Tibial nerve (tissue), 4 donors: ENCODE results near the gene CASS4. TPM values are rescaled to one million over a fixed set of nuclear protein-coding genes. Genes with fewer than 3 reads are reported as not detected.

ENCODE experiments used
- DNase-seq, 2 donors: peaks; one replicate each; pipeline ENCODE4 v3.0.0-alpha.2; 2019; ENCODE audit warnings: low spot score in 2 of 2
- H3K27ac ChIP-seq, 4 donors: fragments of 200-600 bp; sonication (generic) in 3 of 4; one replicate each; pipeline ENCODE4 v1.5.1; 2017 to 2019; ENCODE audit warnings: mild to moderate bottlenecking in 1 of 4
- H3K27me3 ChIP-seq, 2 donors: fragments of 200-600 bp; sonication (generic) in 1 of 2; one replicate each; pipeline versions ENCODE4 v1.5.1 to v1.6.0; 2017 to 2019
- H3K36me3 ChIP-seq, 3 donors: fragments of 200-600 bp; sonication (generic); one replicate each; pipeline ENCODE4 v1.5.1; 2018 to 2019
- H3K4me1 ChIP-seq, 4 donors: fragments of 200-600 bp; sonication (generic) in 3 of 4; one replicate each; pipeline ENCODE4 v1.5.1; 2017 to 2019
- H3K4me3 ChIP-seq, 4 donors: fragments of 200-600 bp; sonication (generic) in 3 of 4; one replicate each; pipeline ENCODE4 v1.5.1; 2017 to 2019; ENCODE audit warnings: mild to moderate bottlenecking in 1 of 4, moderate library complexity in 1 of 4
- H3K9me3 ChIP-seq, 4 donors: fragments of 200-600 bp; sonication (generic) in 3 of 4; one replicate each; pipeline ENCODE4 v1.5.1; 2017 to 2019
- EP300 ChIP-seq, 2 donors: sonication (generic); formaldehyde crosslinking; IDR thresholded peaks; one replicate each; pipeline ENCODE4 v1.6.1; 2017; ENCODE audit warnings: antibody characterized with exemption in 2 of 2, mild to moderate bottlenecking in 1 of 2
- POLR2A ChIP-seq, 2 donors: fragments of 450-650 bp; IDR thresholded peaks; one replicate each; pipeline ENCODE4 v1.6.1; 2017; ENCODE audit warnings: antibody characterized with exemption in 2 of 2, mild to moderate bottlenecking in 2 of 2, moderate library complexity in 2 of 2
- WGBS, 2 donors: methylation state at CpG; one replicate each; pipeline ENCODE4 v1.1.5; 2018; 5-methylcytosine and 5-hydroxymethylcytosine counted together
- small RNA-seq: library from RNA; depleted of rRNA; stranded (forward); fragments of <200 nt; gene quantifications from one replicate; pipeline ENCODE3, GENCODE V24; 2016
- total RNA-seq, 4 donors: library from RNA; depleted of rRNA; stranded (reverse); fragments of >200 nt; gene quantifications; one replicate each; pipeline ENCODE4 v1.1.0, GENCODE V29; 2016
- TF ChIP-seq, protein P1 (sequence below), 5 experiments: fragments of 200-600 bp in 3 of 5; fragments of 450-650 bp in 2 of 5; sonication (generic) in 3 of 5; IDR thresholded peaks; one replicate each; pipeline ENCODE4 v1.5.1; 2016 to 2019; ENCODE audit warnings: antibody characterized with exemption in 5 of 5, mild to moderate bottlenecking in 3 of 5, moderate library complexity in 2 of 5

Gene CASS4
- total RNA-seq, 4 donors from 2014 or later = 2.0 to 7.5 (median 3.6) TPM

DNA sequence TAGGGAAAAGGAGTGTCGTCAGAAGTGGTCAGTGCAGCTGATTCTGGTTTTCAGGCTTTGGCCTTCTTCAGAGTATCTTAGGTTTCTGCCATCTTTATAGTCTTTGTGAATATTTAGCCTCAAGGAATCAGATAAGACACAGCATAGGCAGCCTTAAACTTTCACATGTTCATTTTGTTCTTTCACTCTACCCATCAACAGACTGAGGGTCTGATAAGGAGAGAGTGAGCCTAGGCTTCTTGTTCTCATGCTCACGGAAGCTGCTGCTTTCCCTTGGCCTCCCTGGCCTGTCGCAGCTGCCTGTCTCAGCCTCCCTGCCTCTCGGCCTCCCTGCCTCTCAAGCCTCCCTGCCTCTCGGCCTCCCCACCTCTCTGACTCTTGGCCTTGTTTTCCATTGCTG lies 76.5 kb downstream of the CASS4 start:
- no peaks in the 10 kb centered on the region for H3K27me3 ChIP-seq
- H3K9me3 ChIP-seq = no peaks in the 10 kb centered on the region
- WGBS, 2 donors = 91 to 97% methylated on average over 5 of the region's 5 CpGs
- TF ChIP-seq POLR2A (IDR thresholded peaks at IDR 0.05) = no peak
- TF ChIP-seq, protein P1, sequence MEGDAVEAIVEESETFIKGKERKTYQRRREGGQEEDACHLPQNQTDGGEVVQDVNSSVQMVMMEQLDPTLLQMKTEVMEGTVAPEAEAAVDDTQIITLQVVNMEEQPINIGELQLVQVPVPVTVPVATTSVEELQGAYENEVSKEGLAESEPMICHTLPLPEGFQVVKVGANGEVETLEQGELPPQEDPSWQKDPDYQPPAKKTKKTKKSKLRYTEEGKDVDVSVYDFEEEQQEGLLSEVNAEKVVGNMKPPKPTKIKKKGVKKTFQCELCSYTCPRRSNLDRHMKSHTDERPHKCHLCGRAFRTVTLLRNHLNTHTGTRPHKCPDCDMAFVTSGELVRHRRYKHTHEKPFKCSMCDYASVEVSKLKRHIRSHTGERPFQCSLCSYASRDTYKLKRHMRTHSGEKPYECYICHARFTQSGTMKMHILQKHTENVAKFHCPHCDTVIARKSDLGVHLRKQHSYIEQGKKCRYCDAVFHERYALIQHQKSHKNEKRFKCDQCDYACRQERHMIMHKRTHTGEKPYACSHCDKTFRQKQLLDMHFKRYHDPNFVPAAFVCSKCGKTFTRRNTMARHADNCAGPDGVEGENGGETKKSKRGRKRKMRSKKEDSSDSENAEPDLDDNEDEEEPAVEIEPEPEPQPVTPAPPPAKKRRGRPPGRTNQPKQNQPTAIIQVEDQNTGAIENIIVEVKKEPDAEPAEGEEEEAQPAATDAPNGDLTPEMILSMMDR (IDR thresholded peaks at IDR 0.05) = no peak
- TF ChIP-seq EP300 (IDR thresholded peaks at IDR 0.05) = no peak
- no peak overlapping the region for H3K4me3 ChIP-seq
- H3K27ac ChIP-seq = no peak overlapping the region
- peaks cover 0 to 93% (median 10%) of the 10 kb centered on the region in 3 donors for H3K36me3 ChIP-seq
- no peaks in the 10 kb centered on the region for H3K4me1 ChIP-seq
- no peak for DNase-seq

DNA sequence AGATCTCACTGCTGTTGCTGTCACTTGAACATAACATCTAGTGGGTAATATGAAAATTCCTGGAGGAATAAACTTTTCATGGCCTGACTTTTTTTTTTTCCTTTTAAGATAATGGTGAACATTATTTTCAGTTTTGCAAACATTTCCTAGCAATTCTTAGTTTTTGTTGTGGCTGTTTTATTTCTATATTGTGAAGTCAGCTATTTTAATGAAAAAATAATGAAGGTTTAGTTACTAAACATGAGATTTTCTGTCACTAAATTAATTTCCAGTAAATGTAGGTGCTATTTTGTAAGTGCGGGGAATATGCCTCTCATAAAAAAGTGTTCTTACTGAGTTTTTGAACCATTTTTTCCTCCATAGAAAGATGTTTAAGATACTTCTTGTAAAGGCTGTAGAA lies 89.1 kb downstream of the CASS4 start:
- TF ChIP-seq EP300 (IDR thresholded peaks at IDR 0.05) (no peak), POLR2A (IDR thresholded peaks at IDR 0.05) (no peak)
- TF ChIP-seq, protein P1 (IDR thresholded peaks at IDR 0.05) = no peak
- Histone ChIP-seq H3K4me3 (no peak overlapping the region), H3K4me1 (no peaks in the 10 kb centered on the region), H3K27me3 (no peaks in the 10 kb centered on the region), H3K9me3 (no peaks in the 10 kb centered on the region), H3K36me3 (peaks cover 0 to 41% (median 0%) of the 10 kb centered on the region in 3 donors), H3K27ac (no peak overlapping the region)
- no peak for DNase-seq
- WGBS, 2 donors = 97 to 100% methylated on average over 1 of the region's 1 CpG

DNA sequence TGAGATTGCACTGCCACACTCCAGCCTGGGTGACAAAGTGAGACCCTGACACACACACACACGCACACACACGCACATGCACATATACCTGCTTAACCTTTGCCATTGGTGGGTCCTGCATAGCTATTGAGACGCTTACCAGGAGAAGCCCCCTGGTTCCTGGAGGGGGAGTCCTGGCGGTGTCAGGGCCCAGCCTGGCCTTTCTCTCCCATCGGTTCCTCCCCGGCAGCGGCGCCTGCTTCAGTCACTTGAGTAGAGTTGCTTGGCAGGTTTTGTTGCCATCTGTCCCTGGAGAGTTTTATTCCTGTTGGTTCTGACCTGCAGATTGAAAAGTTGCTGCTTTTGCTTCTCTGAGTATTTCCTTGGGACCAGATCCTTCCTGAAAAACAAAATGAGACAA lies 91.9 kb downstream of the CASS4 start:
- DNase-seq = no peak
- WGBS, 2 donors = 90 to 95% methylated on average over 7 to 8 of the region's 8 CpGs
- Histone ChIP-seq H3K27ac (no peak overlapping the region), H3K27me3 (no peaks in the 10 kb centered on the region), H3K36me3 (peaks cover 0 to 30% (median 0%) of the 10 kb centered on the region in 3 donors), H3K4me1 (no peaks in the 10 kb centered on the region), H3K9me3 (no peaks in the 10 kb centered on the region), H3K4me3 (no peak overlapping the region)
- TF ChIP-seq, protein P1 (IDR thresholded peaks at IDR 0.05) = no peak
- TF ChIP-seq POLR2A (IDR thresholded peaks at IDR 0.05) (no peak), EP300 (IDR thresholded peaks at IDR 0.05) (no peak)

DNA sequence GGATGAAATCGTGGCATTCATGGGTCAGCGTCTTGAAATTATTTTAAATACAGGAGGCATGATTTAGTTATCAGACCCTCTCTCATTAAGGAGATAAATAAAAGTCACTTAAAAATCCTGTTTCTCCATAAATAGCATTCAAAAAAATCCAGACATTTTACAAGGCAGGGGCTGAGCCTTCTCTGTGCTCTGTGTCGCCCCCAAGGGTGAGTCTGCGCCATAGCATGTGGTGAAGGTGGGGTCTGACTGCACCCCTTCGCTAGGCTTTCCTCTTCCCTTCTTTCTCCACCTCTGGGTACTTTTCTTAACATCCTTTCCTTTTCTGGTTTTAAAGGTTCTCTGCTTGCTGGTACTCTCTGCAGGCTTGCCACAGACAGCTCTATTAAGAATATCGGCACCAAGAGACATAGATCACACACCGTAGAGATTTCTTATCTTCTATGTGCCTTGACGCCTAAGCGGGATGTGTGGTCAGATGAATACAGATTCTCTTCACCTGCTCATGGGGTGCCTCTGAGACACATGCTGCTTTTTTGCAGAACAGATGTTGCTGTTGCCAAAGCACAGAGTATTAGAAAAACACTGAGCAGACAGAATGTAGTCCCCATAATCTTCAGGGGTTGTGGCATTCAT lies 92.4 kb downstream of the CASS4 start:
- H3K27ac ChIP-seq = no peak overlapping the region
- no peaks in the 10 kb centered on the region for H3K9me3 ChIP-seq
- no peaks in the 10 kb centered on the region for H3K27me3 ChIP-seq
- TF ChIP-seq, protein P1 (IDR thresholded peaks at IDR 0.05) = peak in 1 of 5 experiments; percentile 6
- no peak for TF ChIP-seq EP300 (IDR thresholded peaks at IDR 0.05)
- 80 to 84% methylated on average over 9 of the region's 9 CpGs for WGBS, 2 donors
- H3K36me3 ChIP-seq = peaks cover 0 to 30% (median 0%) of the 10 kb centered on the region in 3 donors
- H3K4me3 ChIP-seq = no peak overlapping the region
- DNase-seq = no peak
- H3K4me1 ChIP-seq = no peaks in the 10 kb centered on the region

DNA sequence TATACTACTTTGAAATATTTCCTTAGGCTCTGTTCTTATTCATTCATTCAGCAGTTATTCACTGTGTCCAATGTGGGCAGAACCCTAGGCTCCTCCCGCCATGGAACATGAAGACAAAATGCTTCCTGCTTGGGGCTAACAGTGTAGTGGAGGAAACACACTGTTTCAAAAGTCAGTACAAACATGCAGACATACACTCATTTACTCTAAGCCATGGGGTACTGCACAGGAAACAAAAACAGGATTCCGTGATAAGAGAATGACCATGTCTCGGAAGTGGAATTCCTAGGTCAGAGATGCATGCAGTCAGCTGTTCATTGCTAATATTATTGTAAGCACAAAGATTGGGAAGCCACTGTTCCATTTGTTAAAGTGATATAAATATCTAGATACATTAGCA lies 94.0 kb downstream of the CASS4 start:
- DNase-seq = no peak
- H3K36me3 ChIP-seq = peaks cover 0 to 21% (median 0%) of the 10 kb centered on the region in 3 donors
- no peaks in the 10 kb centered on the region for H3K9me3 ChIP-seq
- H3K27ac ChIP-seq = no peak overlapping the region
- H3K4me1 ChIP-seq = no peaks in the 10 kb centered on the region
- H3K27me3 ChIP-seq = no peaks in the 10 kb centered on the region
- TF ChIP-seq POLR2A (IDR thresholded peaks at IDR 0.05) (no peak), EP300 (IDR thresholded peaks at IDR 0.05) (no peak)
- TF ChIP-seq, protein P1 (IDR thresholded peaks at IDR 0.05) = no peak
- 60 to 66% methylated on average over 3 of the region's 3 CpGs for WGBS, 2 donors
- H3K4me3 ChIP-seq = no peak overlapping the region

Small RNAs within 50 kb of the gene (small RNA-seq; reads per million reads assigned to genes)
- not detected for gene RPL39P

Other genes starting within 250 kb of the CASS4 start
- gene MC3R, start 163.5 kb upstream of the CASS4 start, total RNA-seq = not detected
- gene FAM210B, start 53.3 kb upstream of the CASS4 start, total RNA-seq = 10 to 100 TPM; 36.8 to 56.6 (median 52.3) TPM
- 1 to 10 TPM in 3 of 4 donors, under 1 TPM in 1; 0.42 to 4.3 (median 1.7) TPM for gene AURKA, start 20.0 kb upstream of the CASS4 start, total RNA-seq
- 10 to 100 TPM; 17.6 to 25.9 (median 22.7) TPM for gene CSTF1, start 19.6 kb upstream of the CASS4 start, total RNA-seq
- 10 to 100 TPM; 54.3 to 74.1 (median 65.2) TPM for gene RTF2, start 56.4 kb downstream of the CASS4 start, total RNA-seq
- gene FAM209A, start 112.5 kb downstream of the CASS4 start, total RNA-seq = not detected
- gene FAM209B, start 121.0 kb downstream of the CASS4 start, total RNA-seq = not detected
- gene TFAP2C, start 217.0 kb downstream of the CASS4 start, total RNA-seq = 1 to 10 TPM in 2 of 4 donors, under 1 TPM in 2; 0.20 to 2.1 (median 0.96) TPM